NCI-H2081 (cell line): ENCODE measurements around the gene CUEDC1.

Experiments
- DNase-seq, 2 experiments: peaks; one replicate each; lab custom pipeline; 2025; lab: John Stamatoyannopoulos, UW

Gene CUEDC1

DNA sequence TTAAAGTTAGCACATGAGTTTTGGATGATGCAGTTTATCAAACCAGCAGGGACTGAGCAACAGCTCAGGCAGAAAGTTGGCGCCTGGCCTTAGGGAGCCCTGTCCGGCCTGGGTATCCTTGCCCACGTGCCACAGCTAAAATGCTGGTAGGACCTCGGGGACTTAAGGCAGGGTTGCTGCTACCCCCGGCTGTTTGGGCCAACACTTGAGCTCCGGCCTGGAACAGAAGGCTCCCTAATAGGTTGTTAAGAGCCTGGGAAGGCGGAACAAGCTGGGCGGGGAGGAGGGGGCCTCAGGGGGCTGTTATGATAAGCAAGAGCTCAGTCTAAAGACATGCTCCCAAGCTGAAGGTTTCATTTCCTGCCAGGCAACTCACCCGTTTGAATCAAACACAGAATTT, 39.7 kb downstream of the CUEDC1 start:
- peak; percentile 29 to 60 for DNase-seq

DNA sequence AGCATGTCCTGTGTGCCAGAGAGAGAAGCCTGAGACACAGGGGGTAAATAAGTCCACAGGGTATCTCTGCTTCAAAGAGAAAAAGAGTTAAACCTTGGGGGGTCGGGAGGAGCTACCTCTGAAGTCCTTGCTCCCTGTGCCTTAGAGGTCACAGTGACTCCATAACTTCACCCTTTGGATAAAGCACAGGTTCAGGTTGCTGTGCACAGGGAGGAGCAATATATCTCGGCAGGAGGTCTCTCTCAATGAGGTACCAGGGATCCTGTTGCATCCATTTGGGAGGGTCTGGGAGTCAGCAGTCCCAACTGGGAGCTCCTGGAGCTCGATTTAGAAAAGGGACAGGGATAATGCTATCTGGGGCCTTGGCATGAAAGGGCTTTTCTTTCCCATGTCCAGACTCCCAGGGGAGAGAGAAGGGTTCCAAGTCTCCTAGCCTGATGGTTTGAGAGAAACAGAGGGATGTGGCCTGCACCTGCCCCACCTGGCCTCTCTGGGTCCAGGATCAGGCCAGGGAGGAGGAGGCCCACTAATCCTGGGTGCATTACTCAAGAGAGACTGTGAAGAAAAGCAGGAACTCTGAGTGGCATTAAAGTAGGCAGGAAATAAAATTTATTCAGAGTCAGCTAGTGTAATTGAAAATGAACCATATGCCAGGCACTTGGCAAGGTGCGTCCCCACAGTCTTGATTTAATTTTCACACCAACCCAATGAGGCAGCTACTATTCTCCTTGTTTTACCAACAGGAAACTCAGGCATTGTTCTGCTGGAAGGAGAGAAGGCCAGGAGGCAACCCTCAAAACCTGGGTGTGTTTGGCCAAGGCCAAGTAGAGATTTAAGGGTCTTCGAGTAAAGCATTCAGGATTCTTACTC, 40.7 kb downstream of the CUEDC1 start:
- DNase-seq: peak in 1 of 2 experiments; percentile 38

DNA sequence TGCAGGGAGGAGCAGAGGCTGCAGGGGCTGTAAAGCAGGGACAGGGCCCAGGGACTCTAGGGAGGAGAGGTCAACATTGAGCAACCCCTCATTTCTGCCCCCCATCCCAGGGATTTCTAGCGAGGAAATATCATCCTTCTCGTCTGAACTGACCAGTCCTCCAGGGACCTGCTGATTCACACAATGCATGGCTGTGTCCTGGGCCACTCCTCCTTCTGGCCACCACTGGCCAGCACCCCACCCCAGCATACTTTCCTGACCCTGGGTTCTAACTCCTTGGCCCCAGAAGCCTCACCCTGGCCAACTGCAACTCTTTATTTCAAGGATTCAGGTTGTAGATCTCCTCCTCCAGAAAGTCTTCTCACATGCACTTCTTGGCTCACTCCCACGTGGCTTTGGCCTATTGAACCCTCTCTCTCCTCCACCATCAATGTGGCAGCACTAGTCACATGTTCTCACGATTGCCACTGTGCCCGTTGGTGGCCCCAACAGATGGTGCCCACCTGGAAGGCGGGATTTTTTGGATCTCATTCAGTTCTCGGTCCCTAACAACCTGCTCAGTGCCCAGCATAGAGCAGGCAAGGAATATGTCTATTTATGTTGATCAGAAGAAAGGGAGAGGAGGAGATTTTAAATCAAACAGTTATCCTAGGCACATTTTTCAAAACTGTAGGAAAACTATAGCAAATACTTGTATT, 41.5 kb downstream of the CUEDC1 start:
- DNase-seq: no peak

DNA sequence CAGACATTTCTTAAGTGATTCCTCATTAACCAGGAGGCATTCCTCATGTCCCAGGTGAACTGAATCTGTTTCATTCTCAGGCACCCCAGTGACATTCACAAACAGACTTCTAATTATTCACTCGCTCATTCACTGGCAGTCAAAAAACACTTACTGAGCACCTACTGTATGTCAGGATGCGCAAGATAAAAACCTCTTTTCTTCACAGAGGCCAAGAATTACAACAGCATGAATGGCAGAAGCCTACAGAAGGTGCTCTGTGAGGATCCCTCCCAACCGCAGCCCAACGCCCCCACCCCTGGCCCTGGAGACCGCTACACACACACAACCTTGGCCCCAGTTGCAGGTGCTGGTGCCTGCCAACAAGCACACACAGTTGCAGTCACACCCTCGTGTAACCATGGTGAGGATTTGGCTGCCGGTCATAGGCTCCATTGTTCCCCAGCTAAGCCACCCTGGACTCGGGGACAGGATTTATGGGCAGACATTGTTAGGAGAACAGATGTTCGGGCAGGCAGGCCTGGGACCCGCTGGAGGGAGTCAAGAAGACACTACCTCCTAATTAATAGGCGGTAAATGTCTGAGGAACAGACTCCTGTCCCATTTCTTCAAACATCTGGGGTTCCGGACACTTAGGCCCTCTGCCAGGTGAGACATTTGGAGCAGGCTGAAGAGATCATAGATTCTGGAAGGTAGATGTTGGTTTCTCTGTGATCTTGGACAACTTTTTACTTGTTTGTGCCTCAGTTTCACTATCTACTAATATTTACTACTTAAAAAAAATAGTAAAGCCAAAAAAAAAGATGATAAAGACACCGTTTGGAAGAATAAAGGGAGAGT, 43.2 kb downstream of the CUEDC1 start:
- DNase-seq: peak; percentile 99 to 100

DNA sequence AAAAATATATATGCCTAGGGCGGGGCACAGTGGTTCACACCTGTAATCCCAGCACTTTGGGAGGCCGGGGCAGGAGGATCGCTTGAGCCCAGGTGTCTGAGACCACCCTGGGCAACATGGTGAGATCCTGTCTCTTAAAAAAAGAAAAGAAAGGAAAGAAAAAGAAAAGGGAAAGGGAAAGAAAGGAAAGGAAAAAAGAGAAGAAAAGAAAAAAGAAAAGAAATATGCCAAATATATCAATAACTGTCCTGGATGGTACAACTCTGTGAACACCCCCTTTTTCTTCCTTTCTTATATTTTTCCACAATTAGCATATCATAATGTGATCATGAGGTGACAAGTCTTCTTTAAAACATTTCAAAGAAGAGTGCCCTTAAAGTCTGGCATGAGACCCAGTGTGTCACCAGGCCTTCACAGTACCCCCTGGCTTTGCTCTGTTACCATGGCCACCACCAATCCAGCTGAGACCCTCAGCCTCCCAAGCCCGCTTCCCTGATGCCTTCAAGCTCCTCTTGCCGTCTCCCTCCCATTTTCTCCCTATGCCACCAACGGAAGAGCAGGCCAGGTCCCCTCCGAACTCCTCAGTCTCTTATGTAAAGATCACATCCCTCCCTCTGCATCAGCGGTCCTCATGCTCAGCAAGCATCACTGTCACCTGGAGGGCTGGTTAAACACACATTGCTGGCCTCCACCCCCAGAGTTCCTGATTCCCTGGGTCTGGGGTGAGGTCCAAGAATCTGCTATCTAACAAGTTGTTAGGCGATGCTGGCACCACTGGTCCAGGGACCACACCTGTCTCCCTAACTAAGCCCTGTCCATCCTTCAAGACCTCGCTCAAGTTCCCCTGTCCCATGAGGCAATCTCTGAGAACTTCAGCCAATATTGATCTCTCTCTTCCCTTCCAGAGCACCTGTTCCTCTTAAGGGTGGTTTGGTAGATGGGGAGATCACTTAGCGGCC, 44.5 kb downstream of the CUEDC1 start:
- DNase-seq: no peak

DNA sequence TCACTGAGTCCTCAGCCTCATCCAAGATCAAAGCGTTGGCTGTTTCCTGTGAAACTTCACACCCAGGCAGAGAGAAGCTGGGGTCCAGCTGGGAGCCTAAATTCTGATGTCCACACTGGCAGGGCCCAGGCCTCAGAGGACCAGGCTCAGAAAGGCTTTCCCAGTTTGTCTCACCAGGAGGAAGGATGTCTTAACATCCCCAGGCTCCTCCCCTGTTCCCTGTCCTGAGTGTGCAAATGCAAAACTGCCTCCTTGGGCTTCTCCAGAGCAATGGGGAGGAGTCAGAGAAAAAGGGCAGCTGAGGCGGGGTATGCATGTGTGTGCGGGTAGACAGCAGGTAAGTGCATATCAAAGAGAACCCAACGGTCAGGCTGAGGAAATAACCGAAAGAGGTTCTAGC, 45.7 kb downstream of the CUEDC1 start:
- no peak for DNase-seq

DNA sequence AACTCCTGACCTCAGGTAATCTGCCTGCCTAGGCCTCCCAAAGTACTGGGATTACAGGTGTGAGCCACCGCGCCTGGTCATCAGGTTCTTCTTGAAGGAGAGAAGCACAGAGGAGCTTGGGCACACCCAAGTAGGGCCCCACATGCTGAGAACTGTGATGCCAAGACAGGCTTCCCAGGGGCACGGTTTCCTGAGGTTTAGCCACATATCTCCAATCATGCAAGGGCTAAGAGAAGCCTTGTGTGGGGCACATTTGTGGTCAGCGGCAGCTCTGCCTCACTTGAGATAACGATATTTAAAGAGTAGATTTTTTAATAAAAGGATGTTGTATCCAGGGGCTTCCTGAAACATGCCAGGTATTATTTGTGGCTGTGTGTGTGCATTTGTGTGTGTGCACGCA, 46.9 kb downstream of the CUEDC1 start:
- no peak for DNase-seq

DNA sequence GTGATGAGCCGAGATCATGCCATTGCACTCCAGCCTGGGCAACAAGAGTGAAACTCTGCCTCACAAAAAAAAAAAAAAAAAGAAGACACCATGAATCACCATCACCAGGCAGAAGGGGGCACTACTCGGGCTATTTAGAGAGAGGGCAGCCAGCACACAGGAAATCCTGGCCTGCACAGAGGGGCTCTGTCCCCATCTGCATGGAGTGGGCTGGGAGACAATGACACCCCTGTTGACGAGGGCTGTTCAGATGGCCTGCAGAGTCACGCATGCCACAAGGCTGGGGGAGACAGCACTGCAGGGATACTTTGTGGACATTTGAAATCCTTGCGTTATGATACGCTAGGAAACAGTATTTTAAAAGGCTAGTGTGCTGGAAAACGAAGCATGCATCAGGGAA, 48.3 kb downstream of the CUEDC1 start:
- DNase-seq: no peak

DNA sequence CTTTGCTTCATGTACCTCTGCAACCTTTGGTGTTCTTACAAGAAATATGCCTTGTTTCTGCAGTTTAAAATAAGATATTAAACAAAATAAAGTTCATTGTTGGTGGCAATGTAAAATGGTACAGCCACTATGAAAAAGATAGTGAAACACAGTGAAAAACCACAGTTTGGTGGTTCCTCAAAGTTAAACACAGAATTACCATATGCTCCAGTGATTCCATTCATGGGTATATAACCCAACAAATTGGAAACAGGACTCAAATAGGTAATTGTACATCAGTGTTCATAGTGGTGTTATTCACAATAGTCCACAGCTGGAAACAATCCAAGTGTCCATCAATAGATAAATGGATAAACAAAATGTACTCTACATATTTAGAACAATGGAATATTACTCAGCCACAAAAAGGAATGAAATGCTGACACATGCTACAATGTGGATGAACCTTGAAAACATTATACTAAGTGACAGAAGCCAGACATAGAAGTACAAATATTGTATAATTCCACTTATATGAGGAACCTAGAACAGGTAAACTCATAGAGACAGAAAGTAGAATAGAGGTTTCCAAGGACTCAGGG, 49.2 kb downstream of the CUEDC1 start:
- DNase-seq: peak in 1 of 2 experiments; percentile 39

DNA sequence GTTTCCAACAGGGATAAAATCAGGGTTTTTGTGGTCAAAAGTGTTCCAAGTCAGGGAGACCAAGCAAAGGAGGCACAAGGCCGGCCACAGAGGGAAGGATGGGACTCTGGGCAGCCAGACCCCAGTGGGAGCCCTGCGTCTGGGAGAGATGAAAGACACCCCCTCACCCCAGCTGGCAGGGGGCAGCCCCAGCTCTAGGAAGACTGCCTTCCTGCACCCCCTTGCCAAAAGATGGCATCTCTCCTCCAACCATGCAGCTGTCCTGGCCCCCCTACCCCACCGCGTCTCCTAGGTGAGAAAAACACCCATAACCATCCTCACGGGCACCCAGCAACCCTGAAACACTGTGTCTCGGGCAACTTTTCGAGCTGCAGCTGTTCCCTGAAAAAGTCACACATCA, 51.3 kb downstream of the CUEDC1 start:
- DNase-seq: no peak

DNA sequence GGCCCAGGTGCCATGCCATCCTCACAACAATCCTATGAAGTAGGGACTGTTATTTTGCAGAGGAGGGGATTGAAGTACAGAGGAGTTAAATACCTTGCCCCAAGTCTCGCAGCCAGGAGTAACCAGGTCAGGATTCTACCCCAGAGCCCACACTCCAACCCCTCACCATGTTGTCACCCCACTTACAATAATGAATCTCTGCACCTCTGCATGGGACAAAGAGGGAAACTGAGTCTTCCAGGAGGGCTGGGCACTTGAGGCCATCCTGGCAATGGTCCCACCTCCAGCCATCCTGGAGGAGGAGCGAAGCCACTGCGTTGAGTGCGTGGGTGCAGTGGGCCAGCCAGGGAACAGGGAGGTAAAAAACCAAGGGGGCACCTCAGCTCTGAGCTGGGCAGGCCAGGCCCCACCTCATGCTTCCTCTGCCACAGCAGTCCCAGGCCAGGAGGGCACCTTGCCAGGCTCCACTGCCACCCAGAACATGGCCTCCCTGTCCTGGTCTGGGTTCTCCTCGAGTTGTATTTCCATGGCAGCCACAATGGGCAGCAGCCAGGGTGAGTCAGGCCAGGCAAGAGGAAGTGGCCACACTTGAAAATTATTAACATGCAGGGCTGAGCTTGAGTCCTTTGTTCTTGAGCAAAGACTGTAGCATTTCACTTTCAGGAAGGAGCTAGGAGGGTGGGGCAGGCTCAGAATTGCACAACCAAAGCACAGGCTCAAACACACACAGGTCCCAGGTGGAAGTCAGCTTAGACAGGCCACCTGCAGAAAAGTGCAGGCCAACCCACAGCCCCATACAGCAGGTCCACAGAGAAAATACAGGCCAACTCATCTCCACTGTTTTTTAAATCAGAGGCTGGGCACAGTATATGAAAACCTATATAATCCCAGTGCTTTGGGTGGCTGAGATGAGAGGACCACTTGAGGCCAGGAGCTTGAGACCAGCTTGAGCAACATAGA, 52.1 kb downstream of the CUEDC1 start:
- peak; percentile 68 to 77 for DNase-seq

DNA sequence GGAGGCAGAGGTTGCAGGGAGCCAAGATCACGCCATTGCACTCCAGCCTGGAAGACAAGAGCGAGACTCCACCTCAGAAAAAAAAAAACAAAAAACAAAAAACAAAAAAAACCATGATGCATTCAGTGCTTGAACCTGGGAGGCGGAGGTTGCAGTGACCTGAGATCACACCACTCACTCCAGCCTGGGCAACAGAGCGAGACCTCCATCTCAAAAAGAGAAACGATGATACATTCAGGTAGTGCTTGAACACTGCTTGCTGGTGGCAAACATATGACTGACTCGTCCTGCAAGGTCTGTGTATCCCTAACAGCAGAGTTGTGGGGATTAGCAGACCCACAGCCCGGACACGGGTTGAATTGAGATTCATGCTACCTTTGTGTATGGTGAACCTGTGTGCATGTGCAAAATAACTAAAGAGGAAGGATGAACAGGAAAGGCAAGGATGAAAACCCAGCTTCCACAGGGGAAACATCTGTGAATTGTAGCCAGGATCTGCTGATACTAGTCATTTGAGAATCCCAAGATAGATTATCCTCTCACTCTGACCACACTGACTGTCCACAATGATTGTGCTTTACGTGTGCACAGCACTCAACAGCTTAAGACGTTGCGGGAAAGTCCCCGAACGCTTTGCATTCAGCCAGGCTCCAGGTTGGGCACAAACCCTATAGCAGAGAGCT, 53.0 kb downstream of the CUEDC1 start:
- no peak for DNase-seq

DNA sequence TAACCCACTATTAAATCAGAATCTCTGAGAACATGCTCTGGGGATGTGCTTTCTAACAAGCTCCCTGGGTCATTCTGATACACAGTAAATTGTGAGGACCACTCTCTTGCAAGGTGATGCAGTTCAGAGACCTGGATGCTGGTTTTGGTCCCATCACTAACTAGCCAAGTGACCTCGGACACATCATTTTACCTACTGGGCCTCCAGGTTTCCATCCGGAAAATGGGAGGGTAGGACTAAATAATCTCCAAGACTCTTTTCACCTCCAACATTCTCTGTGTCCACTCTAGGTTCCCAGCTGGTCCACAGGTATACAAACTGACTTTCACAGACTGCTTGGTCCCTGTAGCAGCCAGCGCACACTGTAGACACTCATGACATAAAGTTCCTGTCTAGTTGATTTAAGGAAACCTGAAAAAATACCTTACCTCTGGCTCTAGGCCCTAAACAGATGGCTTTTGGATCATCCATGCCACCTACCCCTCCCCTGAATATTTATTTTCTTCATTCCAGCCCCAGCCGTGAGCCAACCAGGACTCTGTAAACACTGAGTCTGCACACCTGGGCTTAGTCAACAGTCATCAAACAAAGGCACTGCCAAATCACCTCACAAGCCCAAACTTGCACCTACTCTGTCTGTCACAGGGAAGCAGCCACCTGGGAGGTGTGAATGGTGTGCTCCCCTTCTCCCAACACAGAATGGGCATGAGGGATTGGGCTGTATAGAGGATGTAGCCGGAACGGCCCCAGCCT, 54.0 kb downstream of the CUEDC1 start:
- DNase-seq: peak; percentile 96 to 100

DNA sequence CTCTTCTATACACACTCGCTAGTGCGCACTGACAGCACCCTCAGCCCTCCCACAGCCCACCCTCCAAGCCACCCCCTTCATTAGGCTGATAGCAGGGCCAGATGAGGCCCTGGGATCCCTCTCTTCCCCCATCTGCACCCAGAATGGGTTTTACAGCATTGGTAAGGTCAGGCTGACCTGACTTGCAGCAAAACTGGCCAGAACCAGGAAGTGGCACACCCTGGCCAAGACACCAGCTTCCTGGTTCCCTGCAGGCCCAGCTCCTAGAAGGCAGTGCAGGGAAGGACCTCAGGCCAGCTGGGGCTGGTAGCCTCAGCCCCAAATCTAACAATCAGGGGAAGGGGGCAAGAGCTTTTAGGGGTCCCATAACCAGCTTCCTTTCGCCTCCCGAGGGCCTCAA, 55.4 kb downstream of the CUEDC1 start:
- DNase-seq: no peak

DNA sequence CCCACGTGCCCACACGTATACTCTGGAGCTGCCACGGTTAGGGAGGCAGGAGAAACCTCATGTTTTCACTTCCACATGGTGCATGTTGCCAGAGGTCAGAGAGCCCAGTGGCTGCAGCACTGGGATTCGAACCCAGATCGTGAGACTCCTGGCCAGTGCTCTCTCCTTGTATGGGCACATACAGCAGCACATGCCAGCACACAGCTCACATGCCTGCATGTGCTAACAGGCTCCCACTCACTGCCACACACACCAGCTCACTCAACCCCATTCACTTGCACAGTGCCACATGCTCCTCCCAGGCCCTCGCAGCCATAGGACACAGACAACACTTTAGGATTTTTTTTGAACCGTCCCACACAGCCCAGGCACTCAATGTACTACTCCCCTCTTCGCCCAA, 55.8 kb downstream of the CUEDC1 start:
- DNase-seq: no peak

DNA sequence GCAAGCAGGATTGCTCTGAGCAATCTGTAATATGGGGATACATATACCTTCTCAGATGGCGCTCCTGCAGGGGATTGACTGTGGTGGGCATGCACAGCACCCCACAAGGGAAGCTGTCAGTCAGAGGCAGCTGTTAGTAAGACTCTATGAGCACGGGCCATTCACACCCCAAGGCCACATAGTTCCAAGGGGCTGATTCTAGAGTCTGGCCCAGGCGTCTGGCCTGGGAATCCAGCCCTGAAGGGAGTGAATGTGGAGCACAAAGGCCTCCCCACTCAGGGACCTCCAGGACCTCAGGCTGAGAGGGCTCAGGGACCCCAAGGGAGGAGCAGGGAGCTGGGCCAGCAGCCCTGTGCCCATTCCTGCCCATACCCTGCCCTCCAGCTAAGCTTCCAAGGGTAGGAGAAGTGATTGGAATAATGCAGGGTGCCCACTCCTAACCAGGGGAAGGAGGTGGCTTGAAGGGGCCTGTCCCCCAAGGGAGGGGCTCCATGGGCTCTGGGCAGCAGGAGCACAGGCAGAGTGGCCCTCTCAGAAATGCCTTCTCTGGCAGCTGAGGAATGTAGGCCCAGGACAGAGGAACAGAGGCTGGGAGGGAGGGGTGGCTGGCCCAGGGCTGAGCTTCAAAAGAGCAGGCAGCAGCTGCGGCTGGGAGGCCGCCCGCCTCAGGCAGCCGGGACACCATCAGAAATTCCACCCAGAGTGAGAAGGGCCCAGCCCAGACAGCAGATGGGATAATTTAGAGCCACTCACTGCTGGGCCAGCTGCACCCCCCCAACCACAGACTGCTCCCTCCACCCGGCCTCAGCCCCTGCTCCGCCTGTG, 56.5 kb downstream of the CUEDC1 start:
- DNase-seq: no peak

DNA sequence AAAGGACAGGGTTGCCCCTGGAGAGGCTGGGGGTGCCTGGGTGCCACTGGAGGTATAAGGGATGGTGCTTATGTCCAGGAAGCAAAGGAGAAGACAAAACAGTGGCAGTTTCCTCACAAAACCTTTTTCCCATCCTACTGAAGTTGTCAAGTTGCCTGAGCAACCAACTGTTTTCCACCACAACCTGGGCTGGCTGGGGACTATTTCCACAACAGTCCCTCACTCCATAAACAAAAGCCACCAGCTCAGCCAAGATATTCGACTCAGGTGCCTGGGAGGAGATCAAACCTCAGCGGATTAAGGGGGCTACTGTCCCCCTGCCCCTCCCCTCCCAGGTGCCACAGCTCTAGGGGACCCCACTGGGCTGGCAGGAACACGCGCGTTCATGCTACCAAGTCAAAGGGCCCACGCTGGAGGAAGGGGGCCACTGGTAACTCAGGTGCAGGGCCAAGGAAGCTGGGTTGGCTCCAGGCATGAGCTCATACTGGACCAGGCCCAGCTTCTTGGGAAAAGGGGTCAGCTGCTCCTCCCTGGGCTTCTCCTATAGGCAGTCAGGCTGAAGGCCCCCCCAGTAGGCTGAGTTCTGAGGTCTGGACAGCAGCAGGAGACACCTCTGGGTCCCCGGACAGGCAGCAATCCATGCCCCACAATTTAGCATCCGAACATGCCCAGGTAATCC, 59.7 kb downstream of the CUEDC1 start:
- DNase-seq: peak; percentile 40 to 43
